HG03432 (cell line): ENCODE results near the gene GALK2.
"Not testable (repeated sequence)": the region's sequence is repeated elsewhere in the genome, so short reads cannot be mapped to it uniquely, and the experiment has no call there.

ENCODE experiments used
- ATAC-seq: cut with Tn5 transposase; IDR thresholded peaks from one replicate; pipeline ENCODE4 v1.9.1; 2021; ENCODE audit warnings: mild to moderate bottlenecking, moderate library complexity; ENCODE audit not compliant: unreplicated experiment

GALK2 gene

DNA sequence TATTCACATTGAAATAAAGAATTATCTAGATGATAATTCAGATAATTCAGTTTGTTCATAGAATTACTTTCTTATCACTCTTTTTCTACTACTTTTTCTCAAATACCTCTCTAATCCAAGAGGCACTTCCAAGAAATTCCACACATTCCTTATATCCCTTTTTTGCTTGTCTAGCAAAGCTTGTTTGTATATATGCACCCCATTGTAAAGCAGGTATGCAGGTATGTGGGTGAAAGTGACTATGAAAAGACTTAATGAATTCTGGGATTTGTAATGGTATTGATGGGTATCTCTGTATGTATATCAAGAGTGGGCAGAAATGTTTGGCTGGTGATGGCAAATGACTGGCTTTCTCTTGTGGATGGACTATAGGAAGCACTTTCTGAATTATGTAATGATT, 158.9 kb downstream of the GALK2 start:
- ATAC-seq = no peak

DNA sequence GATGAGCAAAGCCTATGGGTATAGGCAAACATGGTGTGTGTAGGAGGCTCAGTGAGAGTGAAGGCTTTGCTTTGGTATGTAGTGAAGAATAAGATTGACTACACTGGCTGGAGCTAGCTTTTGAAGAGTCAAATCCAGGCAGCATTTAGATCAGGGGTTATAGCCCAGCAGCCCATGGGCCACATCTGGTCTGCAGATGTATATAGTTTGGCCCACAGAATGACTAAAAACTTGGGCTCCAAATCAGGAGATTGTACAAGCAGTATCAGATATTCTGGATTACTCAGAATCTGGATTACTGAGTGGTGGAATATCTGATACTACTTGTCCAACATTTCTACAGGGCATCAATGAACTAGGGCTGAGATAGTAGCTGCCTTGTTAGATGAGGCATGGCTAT, 160.1 kb downstream of the GALK2 start:
- no peak for ATAC-seq

DNA sequence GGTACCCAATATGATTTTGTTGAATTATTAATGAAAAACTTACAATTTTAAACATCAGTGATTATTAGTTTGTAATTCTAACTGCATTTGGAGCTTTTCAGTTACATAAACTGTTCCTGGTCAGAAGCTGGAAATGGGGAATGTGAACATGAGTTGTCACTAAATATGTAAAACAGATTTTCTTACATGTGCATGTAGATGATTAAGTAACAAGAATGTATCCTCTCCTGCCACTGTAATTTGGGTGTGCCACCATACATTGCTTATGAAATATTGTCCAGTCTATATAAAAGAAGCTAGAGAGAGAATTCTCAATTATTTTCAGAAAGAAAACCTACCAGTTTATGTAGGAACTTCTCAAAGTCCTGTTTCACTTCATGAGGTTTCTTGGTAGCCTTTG, 161.4 kb downstream of the GALK2 start:
- no peak for ATAC-seq

DNA sequence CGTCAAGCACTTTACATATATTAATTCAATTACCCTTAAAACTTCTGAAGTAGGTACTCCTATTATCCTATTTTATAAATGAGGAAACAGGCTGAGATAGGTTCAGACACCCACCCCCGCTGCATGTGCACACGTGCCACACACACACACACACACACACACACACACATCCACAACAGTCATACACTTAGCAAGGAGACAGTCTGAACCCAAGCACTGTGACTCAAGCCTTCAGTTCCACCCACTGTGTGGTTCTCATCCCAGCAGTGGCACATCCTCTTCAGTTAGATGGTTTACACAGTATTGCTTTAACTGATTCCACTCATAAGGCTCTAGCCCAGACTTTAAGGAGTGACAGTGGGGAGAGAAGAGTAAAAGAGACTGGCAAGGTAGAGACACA, 161.9 kb downstream of the GALK2 start:
- no peak for ATAC-seq

DNA sequence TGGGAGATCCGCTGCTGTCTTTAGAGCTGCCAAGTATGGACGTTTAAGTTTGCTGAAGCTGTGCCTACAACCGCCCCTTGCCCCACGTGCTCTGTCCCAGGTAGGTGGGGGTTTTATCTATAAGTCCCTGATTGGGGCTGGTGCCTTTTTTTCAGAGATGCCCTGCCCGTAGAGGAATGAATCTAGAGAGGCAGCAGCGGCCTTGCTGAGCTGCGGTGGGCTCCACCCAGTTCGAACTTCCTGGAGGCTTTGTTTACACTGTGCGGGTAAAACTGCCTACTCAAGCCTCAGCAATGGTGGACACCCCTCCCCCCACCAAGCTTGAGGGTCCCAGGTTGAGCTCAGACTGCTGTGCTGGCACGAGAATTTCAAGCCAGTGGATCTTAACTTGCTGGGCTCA, 169.6 kb downstream of the GALK2 start:
- no peak for ATAC-seq

DNA sequence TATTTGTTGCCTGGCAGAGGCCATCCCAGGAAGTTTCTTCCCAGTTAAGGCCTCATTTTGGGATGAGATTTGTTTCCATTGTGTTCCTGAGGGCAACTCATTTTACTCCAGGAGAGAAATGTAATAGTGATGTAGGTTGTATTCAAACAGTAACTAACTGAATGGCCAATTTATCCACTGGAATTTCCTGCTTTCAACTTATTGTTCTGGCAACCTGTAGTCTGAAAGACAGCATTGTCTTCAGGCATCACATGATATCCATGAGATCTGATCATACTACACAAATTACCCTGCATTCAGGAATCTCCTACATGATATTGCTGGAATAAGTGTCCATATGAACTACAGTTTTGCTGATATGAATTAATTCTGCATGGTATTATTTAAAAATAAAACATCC, 173.5 kb downstream of the GALK2 start:
- ATAC-seq = no peak

DNA sequence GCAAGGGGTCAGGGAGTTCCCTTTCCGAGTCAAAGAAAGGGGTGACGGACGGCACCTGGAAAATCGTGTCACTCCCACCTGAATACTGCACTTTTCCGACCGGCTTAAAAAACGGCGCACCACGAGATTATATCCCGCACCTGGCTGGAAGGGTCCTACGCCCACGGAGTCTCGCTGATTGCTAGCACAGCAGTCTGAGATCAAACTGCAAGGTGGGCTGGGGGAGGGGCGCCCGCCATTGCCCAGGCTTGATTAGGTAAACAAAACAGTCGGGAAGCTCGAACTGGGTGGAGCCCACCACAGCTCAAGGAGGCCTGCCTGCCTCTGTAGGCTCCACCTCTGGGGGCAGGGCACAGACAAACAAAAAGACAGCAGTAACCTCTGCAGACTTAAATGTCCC, 184.4 kb downstream of the GALK2 start:
- not testable (repeated sequence) for ATAC-seq

DNA sequence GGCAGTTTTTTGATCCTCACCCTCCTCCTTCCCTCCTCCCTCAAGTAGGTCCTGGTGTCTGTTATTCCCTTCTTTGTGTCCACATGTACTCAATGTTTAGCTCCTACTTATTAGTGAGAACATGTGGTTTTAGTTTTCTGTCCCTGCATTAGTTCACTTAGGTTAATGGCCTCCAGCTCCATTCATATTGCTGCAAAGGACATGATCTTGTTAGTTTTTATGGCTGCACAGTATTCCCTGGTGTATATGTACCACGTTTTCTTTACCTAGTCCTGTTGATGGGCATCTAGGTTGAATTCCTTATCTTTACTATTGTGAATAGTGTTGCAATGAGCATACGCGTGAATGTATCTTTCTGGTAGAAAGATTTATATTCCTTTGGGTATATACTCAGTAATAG, 191.3 kb downstream of the GALK2 start:
- ATAC-seq = no peak

DNA sequence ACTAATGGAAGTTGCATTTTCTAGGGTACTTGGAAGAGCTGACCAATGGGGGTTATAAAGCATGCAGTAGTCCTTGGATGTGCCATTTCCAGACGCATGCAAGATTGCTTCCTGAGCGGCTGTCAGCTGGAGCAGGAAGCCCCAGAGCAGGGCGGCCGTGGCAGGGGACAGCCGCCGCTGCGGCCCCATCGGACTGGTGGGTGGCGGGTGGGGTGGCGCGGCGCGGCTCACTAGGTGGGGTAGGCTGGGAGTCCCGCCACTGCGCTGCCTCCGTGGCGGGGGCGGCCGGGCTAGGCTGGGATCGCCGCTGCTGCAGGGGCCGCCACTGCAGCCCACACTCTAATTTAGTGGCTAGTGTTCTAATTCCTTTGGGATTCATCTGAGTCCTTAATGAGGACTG, 196.4 kb downstream of the GALK2 start:
- ATAC-seq = no peak

DNA sequence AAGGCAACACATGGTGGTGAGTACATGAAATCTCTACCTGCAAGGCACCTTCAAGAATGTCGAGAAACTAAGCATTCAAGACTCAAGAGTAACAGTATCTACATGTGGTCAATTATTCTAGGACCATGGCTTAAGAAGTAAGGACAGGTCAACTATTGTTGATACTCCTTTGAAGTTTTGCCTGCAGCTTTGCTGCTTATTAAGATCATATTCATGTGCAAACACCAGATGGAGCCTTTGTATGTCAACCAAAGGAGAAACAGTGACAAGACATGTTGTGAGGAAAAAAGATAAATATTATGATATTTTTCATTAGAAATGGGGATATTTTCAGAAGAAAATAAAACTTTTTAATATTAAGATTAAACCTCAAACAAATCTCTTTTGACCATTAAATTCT, 200.7 kb downstream of the GALK2 start:
- no peak for ATAC-seq

DNA sequence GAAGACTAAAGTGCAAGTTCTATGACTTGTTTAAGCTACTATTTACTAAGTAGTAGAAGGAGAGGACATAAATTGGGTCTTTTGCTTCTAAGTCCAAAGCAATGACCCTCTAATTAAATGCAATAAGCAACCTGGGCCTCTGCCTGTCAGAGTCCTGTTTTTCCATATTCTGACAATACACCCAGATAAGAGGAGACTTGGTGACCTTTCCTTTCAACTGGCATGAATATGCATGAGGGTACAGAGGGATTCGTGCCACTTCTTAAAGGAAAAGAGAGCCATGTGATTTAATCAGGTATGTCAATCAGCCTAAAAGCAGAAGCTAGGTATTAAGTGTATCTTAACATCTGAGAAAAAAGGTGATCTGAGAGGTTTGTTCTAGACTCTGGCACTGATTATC, 202.3 kb downstream of the GALK2 start:
- ATAC-seq = no peak

DNA sequence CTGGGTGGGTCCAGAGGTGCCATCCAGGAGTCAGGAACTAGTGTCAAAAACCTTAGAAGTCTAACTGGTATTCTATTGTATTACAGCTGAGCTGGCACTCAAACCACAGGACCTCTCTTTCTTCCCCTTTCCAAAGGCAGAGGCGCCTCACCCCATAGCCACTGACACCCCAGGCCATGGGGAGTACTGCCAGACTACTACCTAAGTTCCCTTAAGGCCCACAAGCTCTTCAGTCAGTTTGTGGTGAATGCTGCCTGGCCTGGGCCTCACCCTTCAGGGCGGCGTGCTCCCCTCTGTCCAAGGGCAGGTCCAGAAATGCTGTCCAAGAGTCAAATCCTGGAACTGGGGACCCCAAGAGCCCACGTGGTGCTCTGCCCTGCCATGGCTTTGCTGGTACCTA, 209.9 kb downstream of the GALK2 start:
- ATAC-seq = no peak

DNA sequence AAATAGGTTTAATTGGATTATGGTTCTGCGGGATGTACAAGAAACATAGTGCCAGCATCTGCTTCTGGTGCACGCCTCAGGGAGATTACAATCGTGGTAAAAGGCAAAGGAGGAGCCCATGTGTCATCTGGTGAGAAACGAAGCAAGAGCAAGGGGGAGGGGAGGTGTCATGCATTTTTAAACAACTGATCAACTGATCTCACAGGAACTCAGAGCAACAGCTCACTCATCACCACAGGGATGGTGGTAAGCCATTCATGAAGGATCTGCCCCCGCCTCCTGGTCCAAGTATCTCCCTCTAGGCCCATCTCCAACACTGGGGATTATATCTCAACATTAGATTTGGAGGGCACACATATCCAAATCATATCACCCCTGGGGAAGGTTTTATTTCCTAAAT, 210.9 kb downstream of the GALK2 start:
- no peak for ATAC-seq
